GM10248 (cell line): Measurements from ENCODE around the gene ANKRD63.
A peak's percentile ranks its signal among the peaks of the same experiment; 100 is the strongest.

Source experiments
- CTCF ChIA-PET: fragments of 300-600 bp; sonication (Branson Sonifier 250); formaldehyde crosslinking; extraction: SDS; loops from one replicate; lab custom pipeline; 2021; ENCODE audit warnings: antibody characterized with exemption; lab: Yijun Ruan, JAX
- POLR2A ChIA-PET: fragments of 350-650 bp; sonication (Branson Sonifier 250); formaldehyde crosslinking; extraction: SDS; loops from one replicate; lab custom pipeline; 2020; ENCODE audit warnings: antibody characterized with exemption; lab: Yijun Ruan, JAX
- DNase-seq: peaks from one replicate; pipeline ENCODE4 v3.0.0; 2012; ENCODE audit errors: extremely low spot score
- TF ChIP-seq, protein P1 (sequence below): IDR thresholded peaks from 2 replicates; pipeline ENCODE4 v1.5.1; 2012; ENCODE audit warnings: mild to moderate bottlenecking, low read depth; ENCODE audit errors: extremely low read depth, missing control alignments, control extremely low read depth

ANKRD63 gene

DNA sequence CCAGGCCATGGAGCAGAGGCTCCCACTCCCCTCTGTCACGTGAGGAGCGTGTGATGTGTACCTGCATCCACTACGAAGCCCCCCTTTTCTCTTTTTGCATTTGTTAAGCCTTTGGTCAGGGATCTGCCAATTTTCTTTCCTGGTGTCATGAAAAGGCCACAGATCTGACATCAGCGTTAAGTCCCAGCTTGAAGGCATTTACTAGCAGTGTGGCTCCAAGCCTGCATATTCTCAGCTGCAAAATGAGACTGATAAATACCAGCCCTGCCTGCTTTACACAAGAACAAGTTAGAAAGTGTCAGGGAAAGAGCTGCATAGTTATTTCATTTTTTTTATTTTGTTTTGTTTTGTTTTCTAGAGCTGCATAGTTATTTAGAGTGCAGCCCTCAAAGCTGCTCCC is 2.3 kb upstream of the ANKRD63 start:
- ChIA-PET CTCF (interaction anchor here (0.9 to 11.5 kb wide), 8 partner anchors 10 to 59 kb away, joined by 3 to 82 read pairs (median 4); partner anchors contain the start of gene PLCB2), POLR2A (no interaction called here)
- TF ChIP-seq, protein P1, sequence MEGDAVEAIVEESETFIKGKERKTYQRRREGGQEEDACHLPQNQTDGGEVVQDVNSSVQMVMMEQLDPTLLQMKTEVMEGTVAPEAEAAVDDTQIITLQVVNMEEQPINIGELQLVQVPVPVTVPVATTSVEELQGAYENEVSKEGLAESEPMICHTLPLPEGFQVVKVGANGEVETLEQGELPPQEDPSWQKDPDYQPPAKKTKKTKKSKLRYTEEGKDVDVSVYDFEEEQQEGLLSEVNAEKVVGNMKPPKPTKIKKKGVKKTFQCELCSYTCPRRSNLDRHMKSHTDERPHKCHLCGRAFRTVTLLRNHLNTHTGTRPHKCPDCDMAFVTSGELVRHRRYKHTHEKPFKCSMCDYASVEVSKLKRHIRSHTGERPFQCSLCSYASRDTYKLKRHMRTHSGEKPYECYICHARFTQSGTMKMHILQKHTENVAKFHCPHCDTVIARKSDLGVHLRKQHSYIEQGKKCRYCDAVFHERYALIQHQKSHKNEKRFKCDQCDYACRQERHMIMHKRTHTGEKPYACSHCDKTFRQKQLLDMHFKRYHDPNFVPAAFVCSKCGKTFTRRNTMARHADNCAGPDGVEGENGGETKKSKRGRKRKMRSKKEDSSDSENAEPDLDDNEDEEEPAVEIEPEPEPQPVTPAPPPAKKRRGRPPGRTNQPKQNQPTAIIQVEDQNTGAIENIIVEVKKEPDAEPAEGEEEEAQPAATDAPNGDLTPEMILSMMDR = no peak
- no peak for DNase-seq

DNA sequence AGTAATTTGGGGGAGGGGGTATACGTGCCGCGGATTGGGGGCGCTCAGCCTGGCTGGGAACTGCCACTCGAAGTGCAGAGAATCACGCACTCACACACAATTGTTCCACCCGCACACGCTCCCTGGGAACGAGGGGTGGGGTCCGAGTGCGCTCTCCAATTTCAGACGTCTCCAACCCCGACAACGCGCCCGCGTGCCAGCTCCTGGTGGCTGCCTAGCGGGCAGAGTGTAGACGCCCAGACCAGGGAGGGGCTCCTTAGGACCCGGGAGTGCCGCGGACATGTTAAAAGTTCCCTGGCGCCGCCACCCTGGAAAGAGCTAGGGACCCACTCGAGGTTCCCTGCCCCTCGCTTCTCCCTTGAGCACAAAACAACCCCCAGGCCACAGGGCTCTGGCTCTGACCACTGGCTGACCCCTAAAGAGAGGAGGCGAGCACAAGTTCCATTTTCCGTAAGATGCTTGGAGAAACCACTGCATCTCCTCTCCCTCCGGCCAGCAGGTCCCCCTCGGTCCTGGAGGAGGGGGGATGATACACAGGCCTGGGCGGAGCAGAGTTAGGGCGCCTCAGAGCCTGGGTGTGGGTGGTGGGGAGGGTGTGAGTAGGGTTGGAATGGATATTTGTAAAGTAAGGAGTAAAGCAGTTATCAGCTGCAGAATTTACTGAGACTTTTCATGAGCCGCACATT is 894 bp upstream of the ANKRD63 start:
- no peak for DNase-seq
- TF ChIP-seq, protein P1 = no peak
- ChIA-PET POLR2A (no interaction called here), CTCF (interaction anchor here (0.8 to 11.5 kb wide), 8 partner anchors 9 to 66 kb away, joined by 3 to 82 read pairs (median 3); no protein-coding TSS in a partner anchor)

DNA sequence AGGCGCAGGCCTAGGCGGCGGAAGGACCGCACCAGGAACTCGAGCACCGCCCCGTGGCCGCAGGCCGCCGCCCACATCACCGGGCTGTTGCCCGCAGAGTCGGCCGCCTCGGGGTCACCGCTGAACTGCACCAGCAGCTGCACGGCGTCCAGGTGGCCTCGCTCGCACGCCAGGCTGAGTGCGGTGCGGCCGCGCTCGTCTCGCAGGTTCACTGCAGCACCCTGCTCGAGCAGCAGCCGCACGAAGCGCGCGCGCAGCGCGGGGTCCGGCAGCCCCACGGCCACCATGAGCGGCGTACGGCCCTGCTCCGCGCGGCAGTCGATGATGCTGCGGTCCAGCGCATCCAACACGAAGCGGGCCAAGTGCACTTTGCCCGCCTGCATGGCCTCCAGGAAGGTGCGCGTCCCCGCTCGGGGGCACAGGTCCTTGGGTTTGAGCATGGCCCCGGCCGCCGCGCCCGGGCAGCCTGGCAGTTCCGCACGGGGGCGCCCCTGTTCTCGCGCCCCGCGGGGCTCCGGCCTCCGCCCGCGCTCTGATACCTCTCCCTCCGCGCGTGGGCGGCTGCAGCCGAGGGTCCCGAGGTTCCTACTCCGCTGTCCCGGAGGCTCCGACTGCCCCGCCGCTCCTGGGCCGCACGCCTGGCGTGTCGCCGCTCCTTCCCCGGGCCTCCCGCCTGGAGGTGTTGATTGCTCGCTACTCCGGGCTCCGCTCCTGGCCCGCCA is 556 bp downstream of the ANKRD63 start:
- CTCF ChIA-PET = interaction anchor here (0.9 to 11.5 kb wide), 5 partner anchors 8 to 57 kb away, joined by 3 to 82 read pairs (median 4); no protein-coding TSS in a partner anchor
- POLR2A ChIA-PET = no interaction called here
- peak; percentile 71 for DNase-seq

DNA sequence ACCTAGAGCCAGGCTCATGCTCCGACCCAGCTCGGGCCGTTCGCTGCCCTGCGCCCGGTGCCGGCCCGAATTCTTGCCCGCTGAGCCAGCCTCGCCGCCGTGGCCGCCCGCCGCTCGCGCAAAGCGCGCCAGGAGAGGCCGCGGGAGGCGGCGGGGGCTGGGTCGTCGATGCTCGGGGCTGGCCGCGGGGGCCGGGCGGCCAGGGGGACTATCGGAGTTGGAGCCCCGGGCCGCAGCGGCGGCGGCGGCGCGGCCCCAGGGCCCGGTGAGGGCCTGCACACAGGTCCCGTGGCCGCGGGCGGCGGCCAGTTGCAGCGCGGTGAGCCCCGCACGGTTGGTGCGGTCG is 1.1 kb downstream of the ANKRD63 start:
- POLR2A ChIA-PET = no interaction called here
- no peak for DNase-seq
- TF ChIP-seq, protein P1 = no peak
- CTCF ChIA-PET = interaction anchor here (1.1 to 1.8 kb wide), 3 partner anchors 17 to 58 kb away, joined by 3 to 4 read pairs (median 4); no protein-coding TSS in a partner anchor

More for the DNA sequence above, 556 bp downstream of the ANKRD63 start:
- TF ChIP-seq, protein P1 = peak; percentile 72

DNA sequence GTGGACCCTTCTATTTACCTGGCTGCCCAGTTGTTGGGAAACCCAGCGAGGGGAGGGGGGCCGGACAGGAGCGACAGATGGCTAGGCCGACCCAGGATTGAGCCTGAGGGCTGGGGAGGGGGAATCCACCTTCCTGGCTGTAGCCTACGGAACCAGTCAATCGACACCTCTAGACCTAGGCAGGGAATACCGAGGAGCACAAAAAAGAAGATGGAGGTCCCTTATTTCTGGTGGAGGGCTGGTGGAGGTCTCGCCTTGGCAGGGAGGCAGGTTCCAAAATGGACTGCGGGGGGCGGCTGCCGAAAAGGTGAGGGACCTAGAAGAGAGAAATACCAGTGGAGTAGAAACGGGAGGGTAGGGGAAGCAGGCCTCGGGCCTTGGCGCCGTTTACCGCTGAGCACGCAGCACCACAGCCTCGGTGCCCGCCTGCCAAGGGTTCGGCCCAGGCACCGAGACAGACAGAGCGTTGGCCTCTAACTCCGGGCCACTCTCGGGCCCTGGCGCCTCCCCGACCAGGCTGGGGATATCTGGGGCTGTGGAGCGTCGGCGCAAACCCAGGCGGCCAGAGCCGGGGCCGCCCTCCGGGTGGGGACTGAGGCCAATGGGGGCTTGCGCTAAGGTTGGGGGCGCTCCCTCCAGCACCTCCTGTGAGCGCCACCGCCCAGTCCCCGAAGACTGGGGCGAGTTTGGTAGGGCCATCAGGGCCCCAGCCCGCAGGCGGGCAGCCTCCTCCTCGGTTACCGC is 1.6 kb downstream of the ANKRD63 start:
- ChIA-PET CTCF (interaction anchor here (1.1 to 20.1 kb wide), 11 partner anchors 8 to 236 kb away, joined by 3 to 525 read pairs (median 11); partner anchors contain the start of genes CCDC9B, INAFM2 and PLCB2), POLR2A (no interaction called here)
- DNase-seq = no peak
- TF ChIP-seq, protein P1 = no peak
